GM12892 (cell line): Measurements from ENCODE around the gene GHR.

ENCODE experiments used
- POLR2AphosphoS5 ChIP-seq: IDR thresholded peaks from 2 replicates; pipeline ENCODE4 v1.6.1; 2011; ENCODE audit warnings: low read depth, low read length, control low read depth
- TAF1 ChIP-seq: IDR thresholded peaks from 2 replicates; pipeline ENCODE4 v1.6.1; 2011; ENCODE audit warnings: low read depth, mild to moderate bottlenecking, control low read depth, low read length, borderline replicate concordance

- no peak for TF ChIP-seq POLR2AphosphoS5
- TF ChIP-seq TAF1: no peak
Observed at GRCh38 chr5:42581845-42582244, 158.6 kb downstream of the GHR start.
